Measurements from ENCODE around the gene TNFSF8.

TNFSF8 gene

DNA sequence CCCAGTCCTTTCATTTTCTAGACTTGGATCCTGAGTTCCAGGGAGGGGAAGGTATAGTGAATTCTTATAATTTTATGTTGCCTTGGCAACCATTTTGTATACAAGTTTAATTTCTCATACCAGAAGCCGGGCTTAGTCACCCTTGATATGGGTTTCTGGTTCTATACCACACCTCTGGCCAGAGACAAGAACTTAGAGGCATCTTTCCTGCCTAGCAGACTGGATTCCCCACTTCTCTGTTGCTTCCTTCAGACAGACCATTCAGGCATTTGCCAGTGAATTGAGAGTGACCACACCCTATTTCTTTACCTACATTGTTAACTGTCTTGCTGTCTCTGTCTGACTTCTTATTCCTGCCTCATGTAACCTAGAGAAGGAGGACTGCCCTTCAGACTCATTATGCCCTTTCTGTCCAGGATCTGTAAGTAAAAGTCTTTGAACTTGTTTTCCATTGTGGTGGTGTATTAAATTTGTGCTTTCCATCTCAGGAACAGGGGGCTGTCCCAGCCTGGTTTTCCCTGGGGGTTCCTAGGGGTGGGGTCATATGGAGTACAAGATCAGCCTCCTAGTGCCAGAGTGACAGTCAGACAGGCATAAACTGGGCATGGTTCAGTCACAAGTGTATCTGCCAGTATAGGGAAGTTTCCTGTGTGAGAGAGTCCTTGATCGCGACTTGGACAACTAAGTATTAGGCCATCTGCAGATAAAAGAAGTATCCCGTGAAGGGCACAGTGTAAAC is 27.4 kb downstream of the TNFSF8 start:
- no peak for FAIRE-seq

DNA sequence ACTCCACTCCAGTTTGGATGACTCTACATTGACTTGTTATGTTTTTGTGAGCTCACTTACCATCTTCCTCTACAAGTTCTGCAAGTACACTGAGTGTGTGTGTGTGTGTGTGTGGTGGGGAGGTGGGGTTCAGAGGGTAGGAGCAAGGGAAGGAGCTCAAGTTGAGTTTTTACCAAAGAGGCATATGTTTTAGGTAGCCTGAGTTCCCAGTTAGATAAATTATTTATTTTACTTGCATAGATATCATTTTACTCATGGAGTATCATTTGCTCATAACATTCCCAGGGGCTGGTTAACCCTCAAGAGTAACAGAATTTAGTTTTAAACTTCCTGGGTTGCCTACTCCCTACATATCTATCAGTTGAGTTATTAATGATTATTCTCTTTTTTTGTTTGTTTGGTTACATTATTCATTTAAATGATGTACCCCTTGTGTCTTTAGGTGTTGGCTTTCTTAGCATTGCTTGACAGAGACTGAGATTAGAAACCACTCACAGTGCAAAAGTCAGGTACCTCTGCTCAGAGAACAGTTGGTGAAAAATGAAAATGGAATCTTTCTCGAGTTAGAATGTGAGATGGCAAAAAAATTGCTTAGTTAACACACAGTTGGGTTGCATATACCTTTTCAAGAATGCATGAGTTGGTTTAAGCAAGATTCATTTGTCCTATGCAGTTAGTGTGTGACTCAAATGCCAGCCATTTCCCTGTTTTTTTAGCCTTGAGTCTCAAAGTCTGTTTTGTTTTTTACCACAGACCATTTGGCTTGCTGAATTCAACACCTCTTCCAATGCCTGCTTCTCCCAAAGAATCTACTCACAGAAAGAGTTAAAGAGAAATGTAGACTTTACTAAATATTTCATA is 29.2 kb downstream of the TNFSF8 start:
- no peak for FAIRE-seq

DNA sequence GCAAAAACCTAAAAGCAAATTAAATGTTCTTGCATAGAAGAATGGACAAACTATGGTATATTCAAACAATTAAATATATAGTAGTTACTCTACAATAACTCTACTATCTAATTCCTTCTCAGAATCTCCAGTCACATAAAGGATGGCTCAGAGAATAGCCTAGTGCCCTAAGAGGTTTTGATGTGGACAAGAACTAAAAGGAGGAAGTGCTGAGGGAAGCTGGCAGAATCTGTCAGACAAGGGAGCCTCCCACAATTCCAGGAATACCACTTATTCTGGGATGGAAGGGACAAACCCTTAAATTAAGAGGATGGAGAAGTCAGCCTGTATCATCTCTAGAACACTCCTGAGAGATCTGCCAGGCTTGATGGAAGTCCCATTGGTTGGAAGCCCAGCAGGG is 30.4 kb downstream of the TNFSF8 start:
- FAIRE-seq = no peak

DNA sequence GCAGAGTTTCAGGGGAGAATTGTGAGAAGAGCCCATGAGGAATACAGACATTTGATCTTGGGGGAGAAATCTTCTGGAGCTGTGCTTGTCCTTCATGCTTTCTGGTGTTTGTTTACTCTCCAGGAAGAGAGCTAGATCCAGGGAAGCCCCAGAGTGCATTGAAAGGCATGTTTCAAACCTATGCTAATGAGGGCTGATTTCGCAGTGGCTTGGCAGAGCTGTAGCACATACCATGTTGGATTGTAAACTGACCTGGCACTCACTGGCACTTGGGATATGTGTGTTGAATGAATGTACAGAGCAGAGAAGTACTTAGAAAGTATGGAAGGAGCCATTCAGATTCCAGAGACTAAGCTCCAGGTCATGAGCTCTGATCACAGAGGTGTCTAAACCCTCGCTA is 30.9 kb downstream of the TNFSF8 start:
- no peak for FAIRE-seq

DNA sequence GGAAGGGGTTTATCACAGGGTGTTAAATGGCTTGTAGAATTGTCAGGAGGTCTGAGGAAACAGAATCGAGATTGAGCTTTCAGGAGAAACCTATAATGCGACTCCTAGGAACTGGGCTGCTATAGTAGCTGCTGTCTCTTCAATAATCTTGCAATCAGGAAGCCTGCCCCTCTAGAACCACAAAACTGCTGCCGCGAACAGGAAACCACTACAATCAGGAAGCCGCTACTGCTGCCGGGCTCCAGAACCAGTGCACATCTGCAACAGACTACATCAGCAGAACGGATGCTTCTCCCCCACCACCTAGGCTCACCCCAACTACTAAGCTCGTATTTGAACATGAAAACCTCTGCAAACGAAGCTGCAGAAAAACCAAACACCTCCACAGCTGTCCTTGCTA is 31.6 kb downstream of the TNFSF8 start:
- FAIRE-seq = no peak

DNA sequence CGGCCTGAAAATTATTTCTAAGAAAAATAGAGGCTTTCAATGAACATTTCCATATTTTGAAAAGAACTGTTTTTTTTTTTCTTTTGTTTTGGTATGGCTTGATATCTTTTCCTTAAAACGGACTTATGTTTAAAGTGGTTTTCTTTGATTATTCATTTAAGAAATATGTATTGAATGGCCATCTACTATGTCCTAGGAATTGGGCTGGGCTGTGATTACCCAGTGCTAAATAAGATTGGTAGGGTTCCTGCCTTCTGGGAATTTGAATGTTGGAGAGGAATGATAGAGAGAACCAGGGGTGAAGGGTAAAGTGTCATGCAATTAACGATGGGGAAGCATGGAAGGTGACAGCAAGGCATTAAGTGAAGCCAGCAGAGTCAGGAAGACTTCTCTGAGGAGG is 33.2 kb downstream of the TNFSF8 start:
- FAIRE-seq = no peak

DNA sequence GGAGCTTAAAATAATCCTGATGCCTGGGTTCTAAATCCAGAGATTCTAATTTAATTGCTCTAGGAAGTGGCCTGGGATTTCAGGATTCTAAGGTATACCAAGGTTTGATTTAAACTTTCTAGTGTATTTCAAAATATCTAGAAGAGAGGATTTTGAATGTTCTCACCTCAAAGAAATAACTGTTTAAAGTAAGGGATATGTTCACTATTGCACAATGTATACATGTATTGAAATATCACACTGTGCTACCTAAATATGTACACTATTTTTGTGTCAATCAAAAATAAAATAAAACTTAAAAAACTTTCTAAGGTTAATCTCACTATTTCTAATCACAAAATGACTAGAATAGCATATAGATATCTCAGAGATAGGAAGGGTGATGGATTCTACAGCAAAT is 34.0 kb downstream of the TNFSF8 start:
- FAIRE-seq = no peak

DNA sequence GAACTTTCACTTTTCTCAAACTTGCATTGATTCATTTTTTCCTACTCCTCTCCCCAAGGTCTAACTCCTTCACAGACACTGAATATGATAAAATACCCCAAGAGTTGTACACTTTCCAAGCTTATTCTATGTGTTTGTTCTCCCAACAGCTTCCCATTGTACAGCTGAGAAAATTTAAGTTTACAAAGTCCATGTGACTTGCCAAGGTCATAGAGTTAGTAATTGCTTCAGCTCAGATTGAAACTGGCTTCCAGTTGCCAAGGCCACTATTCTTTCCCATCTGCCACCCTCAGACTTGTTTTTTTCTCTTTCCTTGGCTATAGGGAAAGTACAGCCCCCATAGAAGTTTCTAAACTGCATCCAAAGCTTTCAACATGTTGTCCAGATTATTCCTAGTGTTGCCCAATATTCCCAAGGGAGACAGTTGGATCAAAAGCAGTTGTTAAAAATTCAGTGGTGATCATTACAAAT is 34.8 kb downstream of the TNFSF8 start:
- FAIRE-seq = no peak

DNA sequence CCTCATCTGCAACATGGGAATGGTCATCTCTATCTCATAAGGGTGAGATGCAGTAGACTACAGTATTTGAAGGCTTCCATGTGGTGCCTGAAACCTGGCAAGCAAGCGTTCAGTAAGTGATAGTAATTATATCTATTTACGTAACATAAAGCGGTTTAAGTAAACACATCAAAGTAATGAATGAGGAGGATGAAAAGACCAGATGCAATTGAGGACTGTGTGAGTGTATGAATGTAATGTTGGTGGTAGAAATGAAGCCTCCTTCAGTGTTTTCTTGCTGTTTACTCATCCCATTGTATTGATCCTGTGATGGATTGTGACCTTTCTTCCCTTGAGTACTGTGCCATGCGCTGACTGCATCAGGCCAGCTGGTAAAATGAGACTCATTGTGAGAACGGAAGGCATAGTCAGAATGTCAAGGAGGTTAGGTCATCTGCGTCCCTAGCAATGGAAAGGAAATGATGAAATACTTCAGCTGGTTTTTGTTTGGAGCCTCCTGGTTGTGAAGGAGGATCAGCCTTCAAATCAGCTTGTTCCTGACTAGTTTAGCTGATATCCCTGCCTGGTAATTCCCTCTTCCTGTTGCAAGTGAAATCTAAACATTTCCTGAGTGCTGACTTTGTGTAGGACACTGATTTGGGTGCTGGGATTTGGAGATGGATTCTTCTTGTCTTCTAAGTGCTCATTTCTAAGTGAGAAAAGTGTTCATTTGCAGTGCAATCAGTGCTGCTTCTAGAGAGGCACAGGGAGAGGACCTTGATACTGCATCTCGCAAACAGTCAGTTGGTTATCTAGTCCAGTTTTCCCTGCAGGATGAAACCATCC is 35.6 kb downstream of the TNFSF8 start:
- FAIRE-seq = no peak

DNA sequence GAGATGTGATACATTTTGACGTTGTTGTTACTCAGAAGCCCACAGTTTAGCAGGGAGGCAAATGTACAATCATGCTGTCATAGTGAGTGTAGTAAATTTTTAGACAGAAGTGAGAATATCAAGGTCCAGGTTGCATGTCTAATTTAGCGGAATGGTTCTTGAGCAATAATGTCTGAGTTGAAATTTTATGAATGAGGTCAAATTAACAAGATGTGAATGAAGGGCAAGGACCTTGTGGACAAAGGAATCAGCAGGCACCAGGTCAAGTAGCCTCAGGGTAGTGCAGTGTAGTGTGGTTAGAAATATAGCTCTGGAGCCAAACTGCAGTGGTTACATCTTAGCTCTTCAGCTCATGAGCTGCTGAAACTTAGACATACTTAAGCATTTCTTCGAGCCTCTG is 36.2 kb downstream of the TNFSF8 start:
- FAIRE-seq = no peak

DNA sequence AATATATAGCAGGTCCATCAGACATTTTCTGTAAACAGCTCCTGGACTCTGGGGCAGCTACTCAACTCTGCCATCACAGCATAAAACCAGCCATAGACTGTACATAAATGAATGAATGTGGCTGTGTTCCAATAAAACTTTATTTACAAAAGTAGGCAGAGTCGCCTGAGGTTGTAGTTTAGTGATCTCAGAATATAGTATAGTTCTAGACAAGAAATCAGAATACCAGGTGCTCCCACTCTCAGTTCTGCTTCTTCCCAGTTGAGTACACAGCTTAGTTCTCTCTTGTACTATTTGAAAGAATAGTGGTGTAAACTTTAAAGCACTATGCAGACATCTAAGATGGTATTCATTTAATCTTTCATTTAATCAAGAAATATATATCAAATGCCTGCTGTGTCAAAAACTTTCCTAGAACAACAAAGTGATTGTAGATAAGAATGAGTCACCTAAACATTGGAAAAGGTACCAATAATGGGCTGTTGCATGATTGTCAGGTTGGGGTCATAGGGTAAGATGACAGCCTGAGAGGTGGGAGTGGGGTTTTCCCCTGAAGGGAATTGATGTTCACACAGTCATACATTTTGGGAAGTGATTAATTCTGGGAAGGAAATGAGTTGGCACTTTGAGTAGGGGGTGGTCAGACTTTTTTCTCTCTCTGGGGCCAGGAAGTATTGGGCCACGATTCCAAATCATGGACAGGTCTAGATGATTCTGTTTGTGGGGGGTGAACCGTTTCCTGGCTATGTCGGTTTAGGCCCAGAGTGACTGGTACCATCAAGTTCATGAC is 37.0 kb downstream of the TNFSF8 start:
- FAIRE-seq = no peak

DNA sequence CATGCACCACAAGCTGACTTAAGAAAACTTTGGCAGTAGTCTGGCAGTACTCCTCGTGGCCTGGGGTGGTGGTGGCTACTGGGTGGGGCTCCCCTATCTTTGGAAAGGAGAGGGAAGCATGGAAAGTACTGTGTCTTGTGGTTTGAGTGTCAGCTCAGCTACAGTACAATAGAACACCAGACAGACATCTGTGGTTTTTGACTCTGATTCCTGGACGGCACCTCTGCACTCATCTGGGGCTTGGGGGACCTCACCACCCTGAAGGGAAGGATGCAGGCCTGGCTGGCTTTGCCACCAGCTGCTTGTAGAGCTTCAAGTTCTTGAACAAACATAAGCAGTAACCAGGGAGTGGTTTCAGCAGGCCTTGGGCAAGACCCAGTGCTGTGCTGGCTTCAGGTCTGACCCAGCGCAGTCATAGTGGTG is 40.6 kb downstream of the TNFSF8 start:
- FAIRE-seq = no peak

DNA sequence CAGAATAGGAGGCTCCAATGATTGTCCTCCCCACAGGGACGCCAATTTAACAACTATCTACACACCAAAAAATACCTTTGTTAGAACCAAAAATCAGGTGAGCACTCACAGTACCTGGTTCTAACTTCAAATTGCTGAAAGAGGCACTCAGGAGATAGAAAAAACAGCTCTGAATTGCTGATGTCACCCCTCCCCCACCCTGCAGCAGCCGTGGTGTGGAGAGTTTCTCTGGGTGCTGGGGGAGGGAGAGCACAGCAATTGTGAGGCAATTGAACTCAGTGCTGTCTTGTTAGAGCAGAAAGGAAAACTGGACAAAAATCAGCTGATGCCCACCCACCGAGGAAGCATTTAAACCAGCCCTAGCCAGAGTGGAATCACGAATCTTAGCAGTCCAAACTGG is 41.8 kb downstream of the TNFSF8 start:
- FAIRE-seq = no peak

DNA sequence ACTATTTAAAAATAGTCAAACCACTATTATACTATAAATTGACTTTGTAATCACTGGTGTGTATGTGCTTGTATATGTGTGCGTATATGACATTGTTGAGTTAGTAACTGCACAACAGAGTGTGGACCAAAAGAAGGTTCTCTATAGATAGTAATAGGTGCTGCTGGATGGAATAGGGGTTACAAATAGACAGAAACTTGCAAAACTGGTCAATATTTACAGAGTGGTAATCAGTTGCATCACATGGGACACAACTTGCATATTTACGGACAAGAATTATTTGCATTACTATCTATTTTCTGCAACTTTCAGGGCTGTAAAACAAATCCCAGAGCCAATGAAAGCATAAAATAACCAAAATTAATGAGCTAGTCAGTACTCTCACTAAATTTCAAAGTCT is 42.4 kb downstream of the TNFSF8 start:
- FAIRE-seq = no peak

DNA sequence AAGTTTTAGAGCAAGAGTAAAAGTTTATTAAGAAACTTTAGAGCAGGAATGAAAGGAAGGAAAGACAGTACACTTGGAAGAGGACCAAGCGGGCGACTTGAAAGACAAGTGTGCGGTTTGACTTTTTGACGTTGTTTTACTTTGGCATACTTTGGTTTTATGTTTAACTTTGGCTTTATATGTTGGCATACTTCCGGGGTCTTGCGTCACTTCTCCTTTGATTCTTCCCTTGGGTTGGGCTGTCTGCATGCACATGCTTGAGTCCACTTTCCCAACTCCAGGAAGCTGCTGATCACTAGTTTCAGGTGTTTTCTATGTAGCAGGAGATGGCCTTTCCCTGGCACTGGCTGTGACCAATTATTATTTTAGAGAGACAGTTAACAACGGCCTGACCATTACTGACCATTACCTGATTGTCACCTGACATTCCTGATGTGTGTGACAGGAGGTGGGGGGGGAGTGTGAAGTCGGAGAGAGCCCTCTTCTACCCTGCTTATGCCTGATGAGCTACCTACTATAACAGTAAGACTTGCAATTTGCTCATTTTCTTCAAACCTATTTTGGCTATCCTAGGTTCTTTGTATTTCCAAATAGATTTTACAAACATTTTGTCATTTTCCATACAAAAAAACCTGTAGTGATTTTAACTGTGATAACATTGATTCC is 45.5 kb downstream of the TNFSF8 start:
- FAIRE-seq = no peak

DNA sequence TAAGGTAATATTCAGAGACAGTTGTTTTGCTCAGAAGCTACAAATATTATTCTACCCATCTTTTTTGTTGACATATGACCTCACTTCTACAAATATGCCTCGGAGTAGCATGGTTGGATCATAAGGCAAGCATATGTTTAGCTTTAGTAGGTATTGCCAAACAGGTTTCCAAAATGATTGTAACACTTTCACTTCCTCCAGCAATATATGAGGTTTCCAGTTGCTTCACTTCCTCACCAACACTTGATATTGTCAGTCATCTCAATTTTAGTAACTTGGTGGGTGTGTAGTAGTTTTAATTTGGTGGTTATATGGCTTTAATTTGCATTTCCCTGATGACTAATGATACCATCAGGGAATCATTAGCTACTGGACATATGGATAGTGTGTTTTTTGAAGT is 46.7 kb downstream of the TNFSF8 start:
- FAIRE-seq = no peak

DNA sequence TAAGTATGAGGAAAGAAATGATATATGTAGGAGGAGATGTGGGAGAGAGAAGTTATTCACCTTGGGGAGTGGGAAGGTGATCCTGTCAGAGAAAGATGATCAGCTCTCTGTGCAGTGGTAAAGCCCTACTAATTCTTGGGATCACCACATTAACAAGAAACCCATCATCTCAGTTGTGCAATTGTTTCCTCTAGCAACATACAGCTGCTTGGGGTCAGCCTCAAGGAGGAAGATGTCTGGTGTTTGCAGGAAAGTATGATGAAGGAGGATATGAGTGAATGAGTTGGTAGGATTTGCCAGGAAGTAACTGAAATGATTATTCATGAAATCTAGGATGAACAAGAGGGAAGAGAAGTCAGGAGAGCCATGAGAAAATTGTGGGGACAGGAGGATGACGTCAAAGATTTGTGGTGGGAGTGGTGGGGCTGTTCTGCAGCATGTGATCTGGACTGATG is 50.1 kb downstream of the TNFSF8 start:
- no peak for FAIRE-seq

DNA sequence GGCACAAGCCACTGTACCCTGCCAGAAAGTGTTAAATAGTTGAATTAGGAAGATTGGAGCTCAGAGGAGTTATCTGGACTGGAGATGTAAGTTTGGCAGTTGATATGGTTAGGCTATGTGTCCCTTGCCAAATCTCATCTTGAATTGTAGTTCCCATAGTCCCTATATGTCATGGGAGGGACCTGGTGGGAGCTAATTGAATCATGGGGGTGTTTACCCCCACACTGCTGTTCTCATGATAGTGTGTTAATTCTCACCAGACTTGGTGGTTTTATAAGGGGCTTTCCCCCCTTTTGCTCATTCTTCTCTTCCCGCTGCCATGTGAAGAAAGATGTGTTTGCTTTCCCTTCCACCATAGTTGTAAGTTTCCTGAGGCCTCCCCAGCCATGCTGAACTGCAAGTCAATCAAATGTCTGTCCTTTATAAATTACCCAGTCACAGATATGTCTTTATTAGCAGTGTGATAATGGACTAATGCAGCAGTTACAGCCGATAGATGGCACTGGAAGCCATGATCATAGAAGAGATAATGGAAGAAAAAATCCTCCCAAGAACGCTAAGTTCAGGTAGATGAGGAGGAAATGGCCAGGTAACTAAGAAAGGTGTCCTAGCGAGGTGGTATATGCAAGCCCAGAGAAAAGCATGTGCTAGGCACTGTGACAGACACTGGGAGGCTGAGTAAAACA is 51.4 kb downstream of the TNFSF8 start:
- FAIRE-seq = no peak

DNA sequence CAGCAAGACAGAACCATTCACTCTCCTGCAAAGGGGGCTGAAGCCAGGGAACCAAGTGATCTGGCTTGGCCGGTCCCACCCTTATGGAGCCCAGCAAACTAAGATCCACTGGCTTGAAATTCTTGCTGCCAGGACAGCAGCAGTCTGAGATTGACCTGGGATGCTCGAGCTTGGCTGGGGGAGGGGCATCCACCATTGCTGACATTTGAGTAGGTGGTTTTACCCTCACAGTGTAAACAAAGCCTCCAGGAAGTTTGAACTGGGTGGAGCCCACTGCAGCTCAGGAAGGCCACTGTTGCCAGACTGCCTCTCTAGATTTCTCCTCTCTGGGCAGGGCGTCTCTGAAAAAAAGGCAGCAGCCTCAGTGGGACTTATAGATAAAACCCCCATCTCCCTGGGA is 60.5 kb downstream of the TNFSF8 start:
- FAIRE-seq = no peak

DNA sequence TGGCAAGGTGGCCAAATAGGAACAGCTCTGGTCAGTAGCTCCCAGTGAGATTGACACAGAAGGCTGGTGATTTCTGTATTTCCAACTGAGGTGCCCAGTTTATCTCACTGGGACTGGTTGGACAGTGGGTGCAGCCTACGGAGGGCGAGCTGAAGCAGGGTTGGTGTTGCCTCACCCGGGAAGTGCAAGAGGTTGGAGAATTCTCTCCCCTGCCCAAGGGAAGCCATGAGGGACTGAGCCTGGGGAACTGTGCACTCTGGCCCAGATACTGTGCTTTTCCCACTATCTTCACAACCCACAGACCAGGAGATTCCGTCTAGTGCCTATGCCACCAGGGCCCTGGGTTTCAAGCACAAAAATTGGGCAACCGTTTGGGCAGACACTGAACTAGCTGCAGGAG is 61.0 kb downstream of the TNFSF8 start:
- no peak for FAIRE-seq

DNA sequence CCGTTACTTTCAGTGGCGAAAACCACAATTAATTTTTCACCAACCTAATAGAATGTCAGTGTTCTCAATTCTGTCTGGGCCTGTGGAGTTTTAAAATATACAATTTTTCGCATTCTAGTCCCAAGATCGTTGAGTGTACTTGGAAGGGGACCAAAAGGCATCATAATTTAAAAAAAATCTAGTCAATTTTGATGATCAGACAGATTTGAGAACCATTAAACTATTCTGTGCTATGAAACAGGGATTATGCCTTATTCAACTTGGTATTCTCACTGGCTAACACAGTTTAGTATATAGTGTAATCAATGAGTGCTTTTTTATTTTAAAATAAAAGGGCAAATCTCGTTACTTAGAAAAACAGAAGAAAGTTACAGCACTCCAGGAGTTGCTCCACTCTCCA is 63.1 kb downstream of the TNFSF8 start:
- no peak for FAIRE-seq

Data from islet of Langerhans (tissue), 1 donor.